ENCODE measurements around the gene TMEM167A.

TMEM167A gene

GRCh38 chr5:83115816-83116215, 38.6 kb upstream of the TMEM167A start:
- Histone ChIP-seq H3K27me3 (ENCODE audit: insufficient read depth, poor library complexity, severe bottlenecking) (no peaks in the 10 kb centered on the region), H3K4me3 (replicated peaks; ENCODE audit: insufficient read depth, low read length) (no peak overlapping the region), H3K27ac (replicated peaks) (no peak overlapping the region)
- no peak for DNase-seq (ENCODE audit: low read depth in 1 of 2, low spot score in 1 of 2)
- TF ChIP-seq CTCF (IDR thresholded peaks at IDR 0.05; ENCODE audit: insufficient read depth, low read length) (no peak), POLR2AphosphoS5 (IDR thresholded peaks at IDR 0.05; ENCODE audit: low read depth) (no peak), REST (IDR thresholded peaks at IDR 0.05; ENCODE audit: insufficient replicate concordance, low read depth) (no peak), GABPA (IDR thresholded peaks at IDR 0.05; ENCODE audit: low read depth) (no peak)

- no peak for DNase-seq (ENCODE audit: low read depth in 1 of 2, low spot score in 1 of 2)
- Histone ChIP-seq H3K27me3 (ENCODE audit: insufficient read depth, poor library complexity, severe bottlenecking) (no peaks in the 10 kb centered on the region), H3K27ac (replicated peaks) (no peak overlapping the region), H3K4me3 (replicated peaks; ENCODE audit: insufficient read depth, low read length) (no peak overlapping the region)
- no peak for TF ChIP-seq SPI1 (IDR thresholded peaks at IDR 0.05; ENCODE audit: borderline replicate concordance, low read depth)
- TF ChIP-seq POLR2AphosphoS5 (IDR thresholded peaks at IDR 0.05; ENCODE audit: low read depth) = no peak
- no peak for TF ChIP-seq CTCF (IDR thresholded peaks at IDR 0.05; ENCODE audit: insufficient read depth, low read length)
- no peak for TF ChIP-seq REST (IDR thresholded peaks at IDR 0.05; ENCODE audit: insufficient replicate concordance, low read depth)
- TF ChIP-seq GABPA (IDR thresholded peaks at IDR 0.05; ENCODE audit: low read depth) = no peak
These were observed 32.2 kb upstream of the TMEM167A start for GRCh38 chr5:83109380-83109779.

GRCh38 chr5:83107692-83108420, 30.7 kb upstream of the TMEM167A start:
- TF ChIP-seq GABPA (IDR thresholded peaks at IDR 0.05; ENCODE audit: low read depth) = no peak
- TF ChIP-seq SPI1 (IDR thresholded peaks at IDR 0.05; ENCODE audit: borderline replicate concordance, low read depth) = no peak
- no peak for TF ChIP-seq POLR2AphosphoS5 (IDR thresholded peaks at IDR 0.05; ENCODE audit: low read depth)
- TF ChIP-seq CTCF (IDR thresholded peaks at IDR 0.05; ENCODE audit: insufficient read depth, low read length) = no peak
- TF ChIP-seq REST (IDR thresholded peaks at IDR 0.05; ENCODE audit: insufficient replicate concordance, low read depth) = no peak
- Histone ChIP-seq H3K27ac (replicated peaks) (no peak overlapping the region), H3K4me3 (replicated peaks; ENCODE audit: insufficient read depth, low read length) (no peak overlapping the region), H3K27me3 (ENCODE audit: insufficient read depth, poor library complexity, severe bottlenecking) (no peaks in the 10 kb centered on the region)
- DNase-seq (ENCODE audit: low read depth in 1 of 2, low spot score in 1 of 2) = no peak
